HG03039 (cell line): ENCODE measurements around the gene PBX1.

Experiments
- ATAC-seq: cut with Tn5 transposase; IDR thresholded peaks from one replicate; pipeline ENCODE4 v1.9.1; 2021; ENCODE audit warnings: mild to moderate bottlenecking, moderate library complexity; ENCODE audit not compliant: unreplicated experiment

The PBX1 gene

GRCh38 chr1:164716992-164717703 is 158.2 kb downstream of the PBX1 start:
- no peak for ATAC-seq

- ATAC-seq: no peak
These were observed 159.8 kb downstream of the PBX1 start for GRCh38 chr1:164718821-164719220.

GRCh38 chr1:164719676-164720439 is 160.9 kb downstream of the PBX1 start:
- ATAC-seq: no peak

GRCh38 chr1:164720440-164721227 is 161.7 kb downstream of the PBX1 start:
- ATAC-seq: no peak

- ATAC-seq: no peak
These were observed 162.2 kb downstream of the PBX1 start for GRCh38 chr1:164721228-164721496.

- ATAC-seq: no peak
These were observed 164.4 kb downstream of the PBX1 start for GRCh38 chr1:164723296-164723798.

- no peak for ATAC-seq
These were observed 166.4 kb downstream of the PBX1 start for GRCh38 chr1:164725401-164725800.

- ATAC-seq: no peak
These were observed 167.3 kb downstream of the PBX1 start for GRCh38 chr1:164726235-164726634.

- no peak for ATAC-seq
These were observed 169.7 kb downstream of the PBX1 start for GRCh38 chr1:164728719-164729118.

- ATAC-seq: no peak
These were observed 172.3 kb downstream of the PBX1 start for GRCh38 chr1:164731161-164731876.

- no peak for ATAC-seq
These were observed 174.1 kb downstream of the PBX1 start for GRCh38 chr1:164733070-164733469.

- no peak for ATAC-seq
These were observed 174.8 kb downstream of the PBX1 start for GRCh38 chr1:164733734-164734133.

- no peak for ATAC-seq
These were observed 176.5 kb downstream of the PBX1 start for GRCh38 chr1:164735315-164736052.

GRCh38 chr1:164736137-164736536 is 177.2 kb downstream of the PBX1 start:
- no peak for ATAC-seq

- no peak for ATAC-seq
These were observed 180.2 kb downstream of the PBX1 start for GRCh38 chr1:164739189-164739588.

- no peak for ATAC-seq
These were observed 181.1 kb downstream of the PBX1 start for GRCh38 chr1:164740000-164740526.

- ATAC-seq: no peak
These were observed 183.8 kb downstream of the PBX1 start for GRCh38 chr1:164742745-164743144.

GRCh38 chr1:164743976-164744375 is 185.0 kb downstream of the PBX1 start:
- ATAC-seq: no peak

- no peak for ATAC-seq
These were observed 186.8 kb downstream of the PBX1 start for GRCh38 chr1:164745736-164746135.

GRCh38 chr1:164746632-164747031 is 187.6 kb downstream of the PBX1 start:
- ATAC-seq: no peak
